Neuronal stem cell (in vitro differentiated cells): ENCODE results near the gene TAS2R41.
"Not testable (repeated sequence)": the region's sequence is repeated elsewhere in the genome, so short reads cannot be mapped to it uniquely, and the experiment has no call there.

Experiments used
- DNase-seq: peaks from one replicate; pipeline ENCODE4 v3.0.0-alpha.2; 2013; ENCODE audit warnings: low spot score
- H2AFZ ChIP-seq: one replicate; pipeline ENCODE4 v1.6.1; 2013; ENCODE audit warnings: mild to moderate bottlenecking, low read length, inconsistent platforms
- H2AK5ac ChIP-seq: 2 replicates; pipeline ENCODE4 v1.6.1; 2013; ENCODE audit warnings: low read depth, mild to moderate bottlenecking, inconsistent platforms, low read length, moderate library complexity, mixed read lengths
- H2BK120ac ChIP-seq: 2 replicates; pipeline ENCODE4 v1.6.1; 2013; ENCODE audit warnings: low read depth, mild to moderate bottlenecking, inconsistent platforms, low read length, moderate library complexity, mixed read lengths
- H2BK12ac ChIP-seq: one replicate; pipeline ENCODE4 v1.6.1; 2013; ENCODE audit warnings: low read length, inconsistent platforms
- H2BK15ac ChIP-seq: 2 replicates; pipeline ENCODE4 v1.6.1; 2013; ENCODE audit warnings: mild to moderate bottlenecking, low read length, inconsistent platforms, mixed read lengths
- H2BK5ac ChIP-seq: one replicate; pipeline ENCODE4 v1.6.1; 2013; ENCODE audit warnings: inconsistent platforms, mild to moderate bottlenecking, low read length, moderate library complexity
- H3K14ac ChIP-seq: one replicate; pipeline ENCODE4 v1.6.1; 2013; ENCODE audit warnings: low read length, inconsistent platforms
- H3K18ac ChIP-seq: 2 replicates; pipeline ENCODE4 v1.6.1; 2013; ENCODE audit warnings: low read length, inconsistent platforms
- H3K23ac ChIP-seq: 2 replicates; pipeline ENCODE4 v1.6.1; 2013; ENCODE audit warnings: low read depth, mild to moderate bottlenecking, mixed read lengths, low read length, inconsistent platforms; ENCODE audit not compliant: poor library complexity
- H3K27ac ChIP-seq: replicated peaks from 3 replicates; pipeline ENCODE4 v1.5.1; 2013; ENCODE audit warnings: low read length, inconsistent platforms
- H3K27me3 ChIP-seq, 3 experiments: 2 replicates each; pipeline ENCODE4 v1.6.1; 2013; ENCODE audit warnings: low read length in 3 of 3, mild to moderate bottlenecking in 2 of 3, inconsistent platforms in 1 of 3, low read depth in 1 of 3, mixed read lengths in 1 of 3, moderate library complexity in 1 of 3; ENCODE audit not compliant: control insufficient read depth in 3 of 3, insufficient read depth in 3 of 3
- H3K36me3 ChIP-seq, 2 donors: replicated peaks in 1 of 2; 2 replicates each; pipeline ENCODE4 v1.6.1; 2013; ENCODE audit warnings: low read length in 2 of 2; ENCODE audit not compliant: control insufficient read depth in 2 of 2, insufficient read depth in 2 of 2
- H3K4ac ChIP-seq: 2 replicates; pipeline ENCODE4 v1.6.1; 2013; ENCODE audit warnings: inconsistent platforms, mild to moderate bottlenecking, low read length, moderate library complexity
- H3K4me1 ChIP-seq, 2 donors: 1 replicate in 1 of 2; 2 replicates in 1 of 2; pipeline ENCODE4 v1.6.1; 2013; ENCODE audit warnings: low read length in 2 of 2, low read depth in 1 of 2; ENCODE audit not compliant: control insufficient read depth in 2 of 2, insufficient read depth in 1 of 2
- H3K4me2 ChIP-seq: one replicate; pipeline ENCODE4 v1.6.1; 2013; ENCODE audit warnings: mild to moderate bottlenecking, low read length, inconsistent platforms; ENCODE audit not compliant: insufficient read depth, poor library complexity, severe bottlenecking
- H3K4me3 ChIP-seq, 2 donors: 2 replicates each; pipeline ENCODE4 v1.5.1; 2013; ENCODE audit warnings: low read length in 2 of 2, mild to moderate bottlenecking in 2 of 2, inconsistent platforms in 1 of 2, moderate library complexity in 1 of 2
- H3K79me1 ChIP-seq: one replicate; pipeline ENCODE4 v1.6.1; 2013; ENCODE audit warnings: low read depth, mild to moderate bottlenecking, inconsistent platforms, low read length, moderate library complexity
- H3K9ac ChIP-seq: one replicate; pipeline ENCODE4 v1.6.1; 2013; ENCODE audit warnings: mild to moderate bottlenecking, low read depth, low read length, inconsistent platforms; ENCODE audit not compliant: poor library complexity
- H3K9me3 ChIP-seq, 2 donors: replicated peaks in 1 of 2; 2 replicates each; pipeline versions ENCODE3 to v1.6.1; 2013; ENCODE audit warnings: low read length in 2 of 2, mild to moderate bottlenecking in 2 of 2, inconsistent platforms in 1 of 2, low read depth in 1 of 2, mixed read lengths in 1 of 2, moderate library complexity in 1 of 2; ENCODE audit not compliant: control insufficient read depth in 2 of 2, insufficient read depth in 1 of 2
- H4K8ac ChIP-seq: one replicate; pipeline ENCODE4 v1.6.1; 2013; ENCODE audit warnings: low read depth, mild to moderate bottlenecking, inconsistent platforms, low read length, moderate library complexity
- H4K91ac ChIP-seq: one replicate; pipeline ENCODE4 v1.6.1; 2013; ENCODE audit warnings: low read length, low read depth, mild to moderate bottlenecking, inconsistent platforms; ENCODE audit not compliant: poor library complexity
- WGBS, 2 donors: extraction: QIAGEN DNeasy Blood & Tissue Kit; methylation state at CpG; one replicate each; pipeline ENCODE4 v1.1.7; 2013; ENCODE audit warnings: missing lambda C conversion rate in 2 of 2, mixed read lengths in 1 of 2; ENCODE audit not compliant: insufficient read length in 2 of 2, insufficient replicate concordance in 1 of 2; ENCODE audit errors: extremely low coverage in 2 of 2; 5-methylcytosine and 5-hydroxymethylcytosine counted together

Gene TAS2R41

GRCh38 chr7:143522309-143522916 is 44.7 kb downstream of the TAS2R41 start:
- H2BK12ac ChIP-seq, H2BK5ac ChIP-seq, H3K27me3 ChIP-seq, H4K8ac ChIP-seq, H2AFZ ChIP-seq, H4K91ac ChIP-seq, H3K23ac ChIP-seq, H3K4me2 ChIP-seq, H3K4ac ChIP-seq, H3K14ac ChIP-seq, H3K79me1 ChIP-seq, H2BK120ac ChIP-seq, H2BK15ac ChIP-seq, H3K18ac ChIP-seq, DNase-seq, H3K4me1 ChIP-seq, H3K9ac ChIP-seq, H3K9me3 ChIP-seq, H3K27ac ChIP-seq, H3K36me3 ChIP-seq, H2AK5ac ChIP-seq, H3K4me3 ChIP-seq: not testable (repeated sequence)
- no CpG with 5 or more reads among the region's 9 CpGs for WGBS, 2 donors
